ENCODE results near the gene EID2.

Gene EID2

GRCh38 chr19:39506944-39507714 is 32.8 kb downstream of the EID2 start:
- TF ChIP-seq CTCF (IDR thresholded peaks at IDR 0.05; ENCODE audit: borderline replicate concordance, insufficient read depth, low read depth, low read length): no peak
- peak overlapping the region; percentile 64 for H3K4me3 ChIP-seq (ENCODE audit: low read depth, low read length)

DNA sequence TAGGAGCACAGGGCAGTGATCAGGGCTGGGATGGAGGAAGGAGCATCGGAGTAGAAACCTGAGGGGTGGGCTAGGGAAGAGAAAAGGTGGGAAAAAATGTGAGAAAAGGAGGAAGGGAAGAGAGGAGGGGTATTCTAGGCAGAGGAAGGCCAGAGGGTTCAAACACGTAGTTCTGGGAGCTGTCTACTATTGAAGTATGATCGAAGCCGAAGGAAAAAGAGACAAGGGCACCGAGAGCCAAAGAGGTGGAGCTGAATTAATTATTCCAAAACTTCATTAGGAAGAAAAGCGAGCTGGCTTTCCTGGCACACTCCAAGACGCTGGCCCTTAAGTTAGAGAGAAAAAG is 33.4 kb downstream of the EID2 start:
- no peak for TF ChIP-seq CTCF (IDR thresholded peaks at IDR 0.05; ENCODE audit: borderline replicate concordance, insufficient read depth, low read depth, low read length)
- H3K4me3 ChIP-seq (ENCODE audit: low read depth, low read length): no peak overlapping the region

DNA sequence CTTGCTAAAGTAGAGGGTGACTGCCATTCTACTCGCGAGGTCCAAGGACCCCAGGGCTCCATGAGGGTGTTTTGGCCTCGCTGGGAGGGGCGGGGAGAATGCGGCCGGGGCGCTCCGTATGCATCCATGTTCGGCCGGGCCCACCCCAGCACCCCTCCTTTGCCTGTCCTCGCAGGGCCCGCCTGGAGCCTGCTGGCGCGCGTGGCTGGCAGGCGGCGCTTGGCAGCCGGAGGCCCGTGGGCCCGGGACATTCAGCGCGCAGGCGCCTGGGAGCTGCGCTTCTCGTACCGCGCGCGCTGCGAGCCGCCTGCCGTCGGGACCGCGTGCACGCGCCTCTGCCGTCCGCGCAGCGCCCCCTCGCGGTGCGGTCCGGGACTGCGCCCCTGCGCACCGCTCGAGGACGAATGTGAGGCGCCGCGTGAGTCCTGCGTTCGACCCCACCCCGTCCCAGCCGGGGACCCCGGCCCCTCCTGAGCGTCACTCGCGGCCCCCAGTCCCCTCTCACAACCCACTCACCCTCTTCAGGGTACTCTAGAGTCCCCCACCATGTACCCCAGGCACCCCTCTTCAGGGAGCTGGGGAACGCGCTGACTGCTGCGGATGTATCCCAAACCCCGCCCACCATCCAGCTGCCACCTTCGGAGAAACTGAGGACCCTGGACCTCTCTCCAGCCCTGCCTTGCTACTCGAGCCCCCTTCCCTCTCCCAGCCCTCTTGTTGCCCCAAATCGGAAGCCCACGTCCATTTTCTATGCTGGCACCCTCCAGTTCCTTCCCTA is 37.1 kb downstream of the EID2 start:
- H3K4me3 ChIP-seq (ENCODE audit: low read depth, low read length): no peak overlapping the region

DNA sequence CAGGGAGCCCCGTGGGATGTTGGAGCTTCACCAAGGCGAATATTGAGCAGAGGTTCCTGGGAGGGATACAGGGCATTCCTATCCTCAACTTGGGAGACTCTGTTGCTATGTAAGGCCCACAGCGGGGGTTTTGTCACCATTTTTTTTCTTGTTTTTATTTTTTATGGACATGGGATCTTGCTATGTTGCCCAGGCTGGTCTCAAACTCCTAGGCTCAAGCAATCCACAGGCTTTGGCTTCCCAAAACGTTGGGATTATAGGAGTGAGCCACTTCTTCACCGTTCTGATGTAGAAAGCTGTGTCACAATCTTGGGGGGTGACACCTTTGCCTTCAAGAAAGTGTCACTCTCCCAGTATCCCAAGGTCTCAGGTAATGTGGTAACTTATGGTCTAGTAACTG is 38.6 kb downstream of the EID2 start:
- H3K4me3 ChIP-seq (ENCODE audit: low read depth, low read length): no peak overlapping the region
- TF ChIP-seq CTCF (IDR thresholded peaks at IDR 0.05; ENCODE audit: borderline replicate concordance, insufficient read depth, low read depth, low read length): no peak

More for the DNA sequence above, 37.1 kb downstream of the EID2 start:
- TF ChIP-seq CTCF (IDR thresholded peaks at IDR 0.05; ENCODE audit: borderline replicate concordance, insufficient read depth, low read depth, low read length): peak; percentile 98

DNA sequence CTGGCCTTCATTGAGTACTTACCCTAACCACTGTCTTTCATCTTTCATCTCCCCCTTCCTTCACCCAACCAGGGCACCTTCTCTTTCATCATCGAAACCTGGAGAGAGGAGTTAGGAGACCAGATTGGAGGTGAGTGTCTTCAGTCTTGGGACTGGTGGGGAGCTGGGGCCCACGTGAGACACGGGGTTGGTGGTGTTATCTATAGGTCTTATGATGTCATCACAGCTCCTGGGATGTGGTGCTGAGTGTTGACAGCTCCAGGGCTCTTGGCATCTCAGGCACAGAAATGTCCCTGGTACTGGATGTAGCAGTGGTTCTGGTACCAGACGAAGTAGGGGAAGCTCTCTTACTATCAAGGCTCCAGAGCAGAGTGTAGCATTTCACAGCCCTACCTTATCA is 39.4 kb downstream of the EID2 start:
- no peak overlapping the region for H3K4me3 ChIP-seq (ENCODE audit: low read depth, low read length)
- no peak for TF ChIP-seq CTCF (IDR thresholded peaks at IDR 0.05; ENCODE audit: borderline replicate concordance, insufficient read depth, low read depth, low read length)

DNA sequence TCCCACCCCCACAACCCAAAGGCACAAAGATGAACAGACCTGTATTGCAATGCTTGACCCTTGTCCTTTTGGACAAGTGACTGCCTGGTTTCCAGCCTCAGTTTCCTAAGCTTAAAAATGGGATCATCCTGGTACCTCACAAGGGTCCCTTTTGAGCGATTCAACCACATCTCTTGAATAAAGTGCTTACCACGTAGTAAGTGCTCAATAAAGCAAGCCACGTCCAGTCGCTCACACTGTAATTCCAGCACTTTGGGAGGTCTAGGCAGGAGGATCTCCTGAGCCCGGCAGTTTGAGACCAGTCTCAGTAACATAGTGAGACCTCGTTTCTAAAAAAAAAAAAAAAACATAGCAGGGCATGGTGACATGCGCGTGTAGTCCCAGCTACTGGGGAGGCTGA is 40.0 kb downstream of the EID2 start:
- no peak overlapping the region for H3K4me3 ChIP-seq (ENCODE audit: low read depth, low read length)
- TF ChIP-seq CTCF (IDR thresholded peaks at IDR 0.05; ENCODE audit: borderline replicate concordance, insufficient read depth, low read depth, low read length): no peak
